ENCODE results near the gene HNRNPA3. TPM values are rescaled to one million over a fixed set of nuclear protein-coding genes. Genes with fewer than 3 reads are reported as not detected.
A peak's percentile ranks its signal among the peaks of the same experiment; 100 is the strongest.

The HNRNPA3 gene
- total and polyA plus RNA-seq, 10 of the 15 experiments (the other 5 are each of a cell fraction or from before 2014, with no cell fraction given), result 40.4 to 343 (median 206) TPM

DNA sequence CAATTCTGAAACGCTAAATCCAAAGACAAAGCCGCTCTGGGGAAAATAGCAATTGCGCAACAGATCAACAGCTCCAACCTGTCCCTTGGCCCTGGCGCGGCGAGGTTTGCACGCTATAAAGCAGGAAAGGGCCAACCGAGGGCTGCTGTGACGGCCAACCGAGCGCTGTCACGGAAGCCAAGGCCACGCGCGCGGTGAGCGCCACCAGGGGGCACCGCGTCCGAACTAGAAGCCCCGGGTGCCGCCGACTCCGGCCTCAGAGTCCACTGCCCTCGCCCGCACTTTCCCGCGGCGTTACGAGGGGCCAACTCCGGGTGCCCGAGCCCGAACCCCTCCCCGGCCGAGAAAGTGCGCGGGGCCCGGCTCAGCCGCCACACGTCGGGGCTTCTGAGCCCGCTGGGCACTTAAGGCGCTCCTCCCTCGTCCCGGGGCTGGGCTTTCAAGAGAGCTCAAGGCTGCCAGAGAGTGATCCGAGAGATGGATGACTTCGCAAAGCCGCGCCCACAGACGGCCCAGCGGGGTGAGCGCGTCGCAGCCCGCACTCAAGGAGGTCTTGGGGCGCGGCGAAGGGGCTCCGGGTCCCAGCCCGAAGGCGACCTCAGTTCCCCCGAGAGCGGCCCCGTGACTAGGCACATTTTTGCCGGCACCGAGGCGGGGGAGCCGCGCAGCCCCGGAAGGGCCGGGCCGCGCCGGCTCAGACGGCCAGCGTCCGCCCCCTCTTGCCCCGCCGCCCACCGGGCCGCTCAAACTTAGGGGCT, 51.0 kb downstream of the HNRNPA3 start:
- 2% methylated on average over 78 of the region's 81 CpGs for WGBS (ENCODE audit: insufficient coverage, insufficient replicate concordance, low lambda C conversion rate, missing lambda C conversion rate)
- Histone ChIP-seq H3K4me2 (ENCODE audit: control insufficient read depth, insufficient read depth) (peak overlapping the region; percentile 28; the same call in 1 of the 2 replicates), H3K9ac (ENCODE audit: control insufficient read depth, insufficient read depth, low read length) (peak overlapping the region; percentile 99), H3K9me3 (replicated peaks; ENCODE audit: control insufficient read depth, insufficient read depth, low read length) (peaks cover 3% of the 10 kb centered on the region; the same call in 2 of the 3 replicates), H3K4me1 (ENCODE audit: control insufficient read depth, insufficient read depth, low read length) (peaks cover 12% of the 10 kb centered on the region), H3K4me3 (peak overlapping the region; percentile 72), H3K79me2 (ENCODE audit: control insufficient read depth, insufficient read depth, low read length) (peaks cover 55% of the 10 kb centered on the region), H3K36me3 (ENCODE audit: control insufficient read depth in 2 of 2, insufficient read depth in 2 of 2, low read length in 1 of 2) (peaks cover 0 to 3% of the 10 kb centered on the region in 2 experiments; a peak in 1 of 4 replicates), H2AFZ (ENCODE audit: control insufficient read depth, low read depth, low read length) (peak overlapping the region; percentile 66), H4K20me1 (ENCODE audit: control insufficient read depth, insufficient read depth) (no peaks in the 10 kb centered on the region), H3K27ac (ENCODE audit: control insufficient read depth, insufficient read depth) (peak overlapping the region; percentile 99), H3K27me3 (replicated peaks in 1 of 2; ENCODE audit: control insufficient read depth in 2 of 2, insufficient read depth in 2 of 2, low read length in 1 of 2) (no peaks in the 10 kb centered on the region)
- FAIRE-seq (peak; percentile 84), ATAC-seq (peak; percentile 74), DNase-seq (ENCODE audit: low read depth, low spot score) (peak; percentile 71)
- BruUV-seq (replicated peaks), result TSS peak; percentile 56
- RAD21 ChIA-PET (ENCODE audit: unreplicated experiment), result interaction anchor here (0.8 to 6.2 kb wide), 25 partner anchors 9 to 372 kb away, joined by 3 to 166 read pairs (median 5); partner anchors contain the start of genes AGPS and HNRNPA3
- intact Hi-C loops (cut with micrococcal nuclease; ENCODE audit: unreplicated experiment), result loop anchor here (1.0 to 10.0 kb wide), 7 partner anchors 17 to 131 kb away; partner anchors contain the start of gene AGPS
- in situ Hi-C loops (cut with MboI), result no loop called here
- SMC1A ChIA-PET (ENCODE audit: uncharacterized antibody, unreplicated experiment), result interaction anchor here (0.6 to 8.5 kb wide), 24 partner anchors 9 to 770 kb away, joined by 3 to 140 read pairs (median 5); partner anchors contain the start of gene HNRNPA3
- CTCF ChIA-PET, result interaction anchor here (0.6 to 14.2 kb wide), 25 partner anchors 9 to 153 kb away, joined by 3 to 213 read pairs (median 7); partner anchors contain the start of gene HNRNPA3
- POLR2A ChIA-PET, result interaction anchor here (0.5 to 6.7 kb wide), 18 partner anchors 9 to 99 kb away, joined by 3 to 76 read pairs (median 9); partner anchors contain the start of gene HNRNPA3
- TF ChIP-seq SPI1 (IDR thresholded peaks at IDR 0.05; ENCODE audit: borderline replicate concordance, insufficient read depth, low read depth, low read length) (no peak), SUZ12 (IDR thresholded peaks at IDR 0.05; ENCODE audit: unreplicated experiment) (no peak), ZSCAN29 (IDR thresholded peaks at IDR 0.05) (no peak; the same call in 1 of the 2 replicates), NFIC (IDR thresholded peaks at IDR 0.05; ENCODE audit: low read depth, low read length) (peak; percentile 36; the same call in 1 of the 2 replicates), EGR1 (IDR thresholded peaks at IDR 0.05; ENCODE audit: borderline replicate concordance in 1 of 2, low read depth in 2 of 2, low read length in 2 of 2) (peak in 1 of 2 experiments; percentile 36; a peak in 2 of 3 replicates), NR2C1 (IDR thresholded peaks at IDR 0.05) (no peak; the same call in 1 of the 2 replicates), KLF5 (IDR thresholded peaks at IDR 0.05; ENCODE audit: partially characterized antibody) (peak; percentile 82), ZNF274 (IDR thresholded peaks at IDR 0.05; ENCODE audit: insufficient read depth, insufficient read length) (no peak), PAX8 (IDR thresholded peaks at IDR 0.05) (0 out of 2 replicates have a peak, but pooled peaks have one; percentile 13), STAT3 (IDR thresholded peaks at IDR 0.05; ENCODE audit: low read depth, low read length) (no peak), RAD21 (IDR thresholded peaks at IDR 0.05; ENCODE audit: insufficient read depth, low read depth, low read length) (peak; percentile 62), CHD2 (IDR thresholded peaks at IDR 0.05; ENCODE audit: borderline replicate concordance, low read depth, low read length) (peak; percentile 48; the same call in 1 of the 2 replicates), ZZZ3 (IDR thresholded peaks at IDR 0.05; ENCODE audit: control insufficient read depth, insufficient read length, low read depth) (no peak), NR2C2 (IDR thresholded peaks at IDR 0.05; ENCODE audit: borderline replicate concordance, control insufficient read depth, insufficient read length, low read depth) (no peak), NBN (IDR thresholded peaks at IDR 0.05) (peak; percentile 94), POLR2A (IDR thresholded peaks at IDR 0.05; ENCODE audit: low read depth, low read length) (peak; percentile 81), ETV6 (conservative IDR thresholded peaks at IDR 0.05 in 1 of 2, IDR thresholded peaks at IDR 0.05 in 1 of 2; ENCODE audit: borderline replicate concordance in 1 of 2, low read depth in 1 of 2) (peak in 1 of 2 experiments; percentile 40; a peak in 1 of 4 replicates)
- TF ChIP-seq, protein P1, sequence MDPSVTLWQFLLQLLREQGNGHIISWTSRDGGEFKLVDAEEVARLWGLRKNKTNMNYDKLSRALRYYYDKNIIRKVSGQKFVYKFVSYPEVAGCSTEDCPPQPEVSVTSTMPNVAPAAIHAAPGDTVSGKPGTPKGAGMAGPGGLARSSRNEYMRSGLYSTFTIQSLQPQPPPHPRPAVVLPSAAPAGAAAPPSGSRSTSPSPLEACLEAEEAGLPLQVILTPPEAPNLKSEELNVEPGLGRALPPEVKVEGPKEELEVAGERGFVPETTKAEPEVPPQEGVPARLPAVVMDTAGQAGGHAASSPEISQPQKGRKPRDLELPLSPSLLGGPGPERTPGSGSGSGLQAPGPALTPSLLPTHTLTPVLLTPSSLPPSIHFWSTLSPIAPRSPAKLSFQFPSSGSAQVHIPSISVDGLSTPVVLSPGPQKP (IDR thresholded peaks at IDR 0.05; ENCODE audit: low read depth, low read length), result peak; percentile 67; the same call in 1 of the 2 replicates
- TF ChIP-seq, protein P2, sequence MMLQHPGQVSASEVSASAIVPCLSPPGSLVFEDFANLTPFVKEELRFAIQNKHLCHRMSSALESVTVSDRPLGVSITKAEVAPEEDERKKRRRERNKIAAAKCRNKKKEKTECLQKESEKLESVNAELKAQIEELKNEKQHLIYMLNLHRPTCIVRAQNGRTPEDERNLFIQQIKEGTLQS (IDR thresholded peaks at IDR 0.05; ENCODE audit: borderline replicate concordance, extremely low read depth, low read depth, low read length), result no peak
- TF ChIP-seq, protein P3, sequence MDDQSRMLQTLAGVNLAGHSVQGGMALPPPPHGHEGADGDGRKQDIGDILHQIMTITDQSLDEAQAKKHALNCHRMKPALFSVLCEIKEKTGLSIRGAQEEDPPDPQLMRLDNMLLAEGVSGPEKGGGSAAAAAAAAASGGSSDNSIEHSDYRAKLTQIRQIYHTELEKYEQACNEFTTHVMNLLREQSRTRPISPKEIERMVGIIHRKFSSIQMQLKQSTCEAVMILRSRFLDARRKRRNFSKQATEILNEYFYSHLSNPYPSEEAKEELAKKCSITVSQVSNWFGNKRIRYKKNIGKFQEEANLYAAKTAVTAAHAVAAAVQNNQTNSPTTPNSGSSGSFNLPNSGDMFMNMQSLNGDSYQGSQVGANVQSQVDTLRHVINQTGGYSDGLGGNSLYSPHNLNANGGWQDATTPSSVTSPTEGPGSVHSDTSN (IDR thresholded peaks at IDR 0.05; ENCODE audit: insufficient replicate concordance, low read depth, low read length), result peak; percentile 67
